SK-N-MC (cell line): ENCODE results near the gene CCDC8.
"Not testable (repeated sequence)": the region's sequence is repeated elsewhere in the genome, so short reads cannot be mapped to it uniquely, and the experiment has no call there.

Source experiments
- DNase-seq: peaks from one replicate; pipeline ENCODE4 v3.0.0-alpha.2; 2011; ENCODE audit warnings: low read depth, low spot score
- H3K27ac ChIP-seq: fragments of 200-600 bp; sonication (generic); 2 replicates; pipeline ENCODE4 v1.5.1; 2016; ENCODE audit warnings: mixed run types
- H3K36me3 ChIP-seq: fragments of 200-600 bp; sonication (generic); 2 replicates; pipeline ENCODE4 v1.6.1; 2017; ENCODE audit warnings: antibody characterized with exemption, low read length, mixed read lengths; ENCODE audit not compliant: insufficient read depth
- H3K4me3 ChIP-seq: fragments of 200-600 bp; sonication (generic); 2 replicates; pipeline ENCODE4 v1.5.1; 2016
- H3K9ac ChIP-seq: fragments of 200-600 bp; sonication (generic); 2 replicates; pipeline ENCODE4 v1.8.0; 2017; ENCODE audit warnings: mixed run types, mixed read lengths; ENCODE audit not compliant: insufficient read length
- H3K9me3 ChIP-seq: fragments of 200-600 bp; sonication (generic); 2 replicates; pipeline ENCODE4 v1.6.1; 2017; ENCODE audit warnings: low read depth, mild to moderate bottlenecking, antibody characterized with exemption, low read length, moderate library complexity, mixed read lengths
- EZH2 ChIP-seq: fragments of 200-600 bp; sonication (generic); IDR thresholded peaks from one replicate; pipeline ENCODE4 v1.6.1; 2017; ENCODE audit warnings: antibody characterized with exemption
- FOXP2 ChIP-seq: optimal IDR thresholded peaks from 2 replicates; pipeline ENCODE3; 2011; ENCODE audit warnings: mild to moderate bottlenecking, moderate library complexity; ENCODE audit not compliant: insufficient read depth; ENCODE audit errors: extremely low read length, control extremely low read depth
- POLR2AphosphoS5 ChIP-seq: IDR thresholded peaks from 2 replicates; pipeline ENCODE4 v1.6.1; 2012; ENCODE audit warnings: mild to moderate bottlenecking, low read depth, low read length, borderline replicate concordance

CCDC8 gene

GRCh38 chr19:46408664-46409039 is 4.7 kb downstream of the CCDC8 start:
- DNase-seq = no peak
- TF ChIP-seq EZH2 (no peak), FOXP2 (no peak), POLR2AphosphoS5 (peak; percentile 35; the same call in 1 of the 2 replicates)
- Histone ChIP-seq H3K27ac (peak overlapping the region; percentile 91), H3K9me3 (no peaks in the 10 kb centered on the region), H3K36me3 (peaks cover 15% of the 10 kb centered on the region), H3K4me3 (peak overlapping the region; percentile 80), H3K9ac (peak overlapping the region; percentile 49)

DNA sequence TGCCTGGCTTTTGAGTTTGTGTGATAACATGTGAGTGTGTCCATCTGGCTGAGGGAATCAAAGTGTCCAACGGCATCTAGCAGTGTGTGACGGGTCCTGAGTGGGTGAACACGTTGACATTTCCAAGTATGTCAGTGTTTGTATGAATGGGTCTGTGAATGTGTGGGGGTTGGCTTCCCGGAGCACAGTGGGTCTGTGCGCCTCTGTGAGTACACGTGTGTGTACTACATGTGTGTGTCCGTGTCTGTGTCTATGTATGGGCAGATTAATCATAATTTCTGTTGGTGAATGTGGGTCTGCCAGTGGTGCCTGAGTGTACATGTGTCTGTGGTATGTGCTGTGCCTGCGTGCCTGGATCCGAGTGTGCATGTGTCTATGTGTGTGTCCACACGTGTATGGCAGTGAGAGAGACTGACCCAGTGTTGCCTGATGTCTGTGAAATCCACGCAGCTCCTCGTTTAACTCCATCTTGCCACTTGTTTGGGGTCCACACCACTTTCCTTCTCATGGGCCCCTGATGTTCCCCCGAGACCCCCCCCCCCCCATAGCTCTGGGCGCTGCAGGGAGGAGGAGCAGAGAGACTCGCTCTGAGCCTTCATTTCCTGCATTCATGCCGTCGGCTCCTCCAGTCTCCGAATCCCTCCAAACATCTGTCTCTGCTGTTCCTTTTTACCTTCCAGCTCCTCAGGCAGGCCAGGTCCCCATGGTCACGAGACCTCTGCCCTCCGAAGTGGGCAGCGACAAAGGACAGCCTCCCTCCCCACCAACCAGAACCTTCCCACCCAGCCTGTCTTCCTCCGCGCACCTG is 5.3 kb downstream of the CCDC8 start:
- H3K4me3 ChIP-seq = peak overlapping the region; percentile 80
- TF ChIP-seq POLR2AphosphoS5 = peak; percentile 46; the same call in 1 of the 2 replicates
- TF ChIP-seq FOXP2 = no peak
- DNase-seq = no peak
- peaks cover 15% of the 10 kb centered on the region for H3K36me3 ChIP-seq
- peak overlapping the region; percentile 91 for H3K27ac ChIP-seq
- peak overlapping the region; percentile 49 for H3K9ac ChIP-seq
- no peaks in the 10 kb centered on the region for H3K9me3 ChIP-seq

DNA sequence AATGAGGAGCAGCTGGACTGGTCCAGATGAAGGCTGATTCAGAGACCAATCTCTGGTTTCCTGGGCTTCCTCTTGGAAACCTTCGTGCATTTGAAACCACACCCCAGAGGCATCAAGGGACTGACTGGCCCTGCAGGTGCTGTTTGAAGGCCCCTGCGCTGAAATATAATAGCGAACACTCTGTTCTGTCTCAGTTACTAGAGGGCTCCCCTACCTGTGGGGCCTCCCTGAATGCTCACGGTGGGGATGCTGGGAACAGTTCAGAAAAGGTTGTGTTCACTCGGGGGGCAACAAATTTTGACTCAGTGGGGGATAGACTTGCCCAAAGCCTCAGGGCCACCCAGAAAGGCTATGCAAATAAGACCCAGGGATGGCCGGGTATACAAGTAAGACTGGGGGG is 6.4 kb downstream of the CCDC8 start:
- Histone ChIP-seq H3K36me3 (peaks cover 15% of the 10 kb centered on the region), H3K9me3 (no peaks in the 10 kb centered on the region), H3K9ac (no peak overlapping the region), H3K4me3 (no peak overlapping the region), H3K27ac (0 out of 2 replicates have a peak overlapping the region, but pooled peaks have one; percentile 91)
- TF ChIP-seq EZH2 (no peak), POLR2AphosphoS5 (no peak), FOXP2 (no peak)
- DNase-seq = no peak

DNA sequence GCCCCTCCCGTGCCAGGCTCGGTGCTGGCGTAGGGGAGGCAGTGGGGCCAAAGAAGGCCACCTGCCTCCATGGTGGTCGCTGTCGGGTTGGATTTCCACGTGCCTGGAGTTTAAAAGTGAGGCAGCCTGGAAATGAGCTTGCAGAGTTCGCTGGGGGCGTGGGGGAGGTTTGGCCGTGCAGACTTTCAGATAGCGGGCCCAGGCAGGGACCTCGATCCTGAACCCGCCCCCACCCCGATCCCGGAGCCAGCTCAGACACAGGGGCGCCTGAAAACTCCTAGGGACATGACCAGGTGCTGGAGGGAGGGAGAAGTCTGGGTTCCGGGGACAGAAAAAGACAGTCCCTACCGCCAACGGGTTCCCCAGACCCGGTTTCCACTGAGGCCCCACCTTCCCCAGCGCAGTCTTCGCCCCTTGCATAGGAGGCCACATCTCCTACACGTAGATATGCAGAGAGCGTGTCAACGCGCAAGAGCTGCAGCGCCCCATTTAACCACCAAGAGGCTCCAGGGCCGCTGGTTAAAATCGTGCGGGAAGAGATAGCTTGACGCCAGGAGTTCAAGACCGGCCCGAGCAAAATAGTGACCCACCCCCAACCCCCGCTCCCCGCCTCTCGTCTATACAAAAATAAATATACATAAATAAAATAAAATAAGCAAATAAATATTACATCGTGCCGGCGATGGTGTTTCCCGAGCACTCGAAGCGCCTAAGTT is 8.5 kb downstream of the CCDC8 start:
- peak overlapping the region; percentile 64 for H3K9ac ChIP-seq
- H3K9me3 ChIP-seq = no peaks in the 10 kb centered on the region
- TF ChIP-seq FOXP2 = no peak
- no peak for TF ChIP-seq EZH2
- TF ChIP-seq POLR2AphosphoS5 = no peak; the same call in 1 of the 2 replicates
- H3K27ac ChIP-seq = peak overlapping the region; percentile 72
- no peak for DNase-seq
- peak overlapping the region; percentile 74 for H3K4me3 ChIP-seq
- H3K36me3 ChIP-seq = no peaks in the 10 kb centered on the region

- H3K9ac ChIP-seq = peak overlapping the region; percentile 64
- TF ChIP-seq FOXP2 = no peak
- TF ChIP-seq POLR2AphosphoS5 = peak; percentile 44; the same call in 1 of the 2 replicates
- peak overlapping the region; percentile 72 for H3K27ac ChIP-seq
- no peak for DNase-seq
- no peaks in the 10 kb centered on the region for H3K36me3 ChIP-seq
- no peaks in the 10 kb centered on the region for H3K9me3 ChIP-seq
- peak overlapping the region; percentile 74 for H3K4me3 ChIP-seq
Observed at GRCh38 chr19:46404055-46404752, 9.2 kb downstream of the CCDC8 start.

GRCh38 chr19:46402725-46403124 is 10.6 kb downstream of the CCDC8 start:
- H3K9me3 ChIP-seq = no peaks in the 10 kb centered on the region
- no peaks in the 10 kb centered on the region for H3K36me3 ChIP-seq
- peak overlapping the region; percentile 53; the same call in 1 of the 2 replicates for H3K4me3 ChIP-seq
- no peak for DNase-seq
- no peak for TF ChIP-seq POLR2AphosphoS5
- TF ChIP-seq FOXP2 = no peak
- no peak for TF ChIP-seq EZH2
- no peak overlapping the region for H3K27ac ChIP-seq
- H3K9ac ChIP-seq = no peak overlapping the region

DNA sequence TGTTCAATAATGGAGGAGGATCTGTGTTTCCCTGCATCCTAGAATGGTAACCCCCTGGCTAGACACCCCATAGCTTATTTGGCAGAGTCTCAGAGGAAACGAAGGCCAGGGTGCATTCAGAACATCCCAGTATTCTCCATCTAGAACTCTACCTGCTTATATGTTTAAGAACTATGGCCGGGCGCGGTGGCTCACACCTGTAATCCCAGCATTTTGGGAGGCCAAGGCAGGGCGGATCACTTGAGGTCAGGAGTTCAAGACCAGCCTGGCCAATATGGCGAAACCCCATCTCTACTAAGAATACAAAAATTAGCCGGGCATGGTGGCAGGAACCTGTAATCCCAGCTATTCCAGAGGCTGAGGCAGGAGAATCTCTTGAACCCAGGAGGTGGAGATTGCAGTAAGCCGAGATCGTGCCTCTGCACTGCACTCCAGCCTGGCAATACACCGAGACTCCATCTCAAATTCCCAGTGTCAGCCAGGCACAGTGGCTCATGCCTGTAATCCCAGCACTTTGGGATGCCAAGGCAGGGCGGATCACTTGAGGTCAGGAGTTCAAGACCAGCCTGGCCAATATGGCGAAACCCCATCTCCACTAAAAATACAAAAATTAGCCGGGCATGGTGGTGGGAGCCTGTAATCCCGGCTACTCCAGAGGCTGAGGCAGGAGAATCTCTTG is 15.4 kb downstream of the CCDC8 start:
- H3K36me3 ChIP-seq, DNase-seq, H3K9ac ChIP-seq, H3K27ac ChIP-seq, H3K9me3 ChIP-seq, H3K4me3 ChIP-seq: not testable (repeated sequence)

- no peak for DNase-seq
- H3K36me3 ChIP-seq = peaks cover 22% of the 10 kb centered on the region
- H3K27ac ChIP-seq = no peak overlapping the region
- TF ChIP-seq EZH2 (no peak), POLR2AphosphoS5 (no peak; the same call in 1 of the 2 replicates), FOXP2 (no peak)
- H3K9me3 ChIP-seq = no peaks in the 10 kb centered on the region
- no peak overlapping the region for H3K9ac ChIP-seq
- H3K4me3 ChIP-seq = no peak overlapping the region
Observed at GRCh38 chr19:46394402-46394797, 19.0 kb downstream of the CCDC8 start.
